Body of pancreas (tissue), 4 donors: ENCODE results near the gene LRSAM1.

Source experiments
- CTCF ChIP-seq, 7 experiments: fragments of 450-650 bp in 4 of 7; fragments of 200-600 bp in 3 of 7; sonication (generic) in 3 of 7; IDR thresholded peaks; one replicate each; pipeline ENCODE4 v1.5.1; 2016 to 2019; ENCODE audit warnings: antibody characterized with exemption in 7 of 7
- POLR2A ChIP-seq, 3 donors: fragments of 450-650 bp; IDR thresholded peaks; one replicate each; pipeline ENCODE4 v1.6.1; 2016; ENCODE audit warnings: antibody characterized with exemption in 3 of 3, mild to moderate bottlenecking in 2 of 3

DNA sequence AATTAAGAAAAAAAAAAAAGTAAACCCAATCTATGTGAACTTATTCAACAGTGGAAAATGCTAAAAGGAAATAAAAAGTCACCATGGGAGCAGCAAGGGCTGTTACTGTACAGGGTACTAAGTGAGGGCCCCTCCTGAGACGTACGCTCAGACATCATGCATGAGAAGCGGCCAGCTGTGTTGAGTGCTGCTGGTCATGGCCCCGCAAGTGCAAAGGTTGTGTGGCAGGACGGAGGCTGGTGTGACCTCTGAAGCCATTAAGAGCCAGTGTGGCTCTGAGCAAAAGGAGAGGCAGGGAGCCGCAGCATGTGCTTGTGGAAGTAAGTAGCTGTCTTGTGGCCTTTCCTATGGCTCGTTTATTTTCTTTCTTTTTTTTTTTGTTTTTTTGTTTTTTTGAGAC lies 30.3 kb upstream of the LRSAM1 start:
- TF ChIP-seq CTCF (IDR thresholded peaks at IDR 0.05) (no peak), POLR2A (IDR thresholded peaks at IDR 0.05) (no peak)
